Measurements from ENCODE around the gene PPM1F. TPM values are rescaled to one million over a fixed set of nuclear protein-coding genes. Genes with fewer than 3 reads are reported as not detected.

PPM1F gene
- total and polyA plus RNA-seq, 10 of the 15 experiments (the other 5 are each of a cell fraction or from before 2014, with no cell fraction given) = 0.55 to 26.3 (median 9.7) TPM

- Histone ChIP-seq H2AFZ (ENCODE audit: control insufficient read depth, low read depth, low read length) (peak overlapping the region; percentile 71; the same call in 1 of the 2 replicates), H3K9ac (ENCODE audit: control insufficient read depth, insufficient read depth, low read length) (peak overlapping the region; percentile 58; the same call in 1 of the 2 replicates), H3K27ac (ENCODE audit: control insufficient read depth, insufficient read depth) (no peak overlapping the region), H3K79me2 (ENCODE audit: control insufficient read depth, insufficient read depth, low read length) (no peaks in the 10 kb centered on the region), H3K4me3 (no peak overlapping the region), H3K36me3 (ENCODE audit: control insufficient read depth in 2 of 2, insufficient read depth in 2 of 2, low read length in 1 of 2) (no peaks in the 10 kb centered on the region; a peak in 1 of 4 replicates), H3K4me1 (ENCODE audit: control insufficient read depth, insufficient read depth, low read length) (peaks cover 13% of the 10 kb centered on the region), H4K20me1 (ENCODE audit: control insufficient read depth, insufficient read depth) (no peaks in the 10 kb centered on the region), H3K27me3 (replicated peaks in 1 of 2; ENCODE audit: control insufficient read depth in 2 of 2, insufficient read depth in 2 of 2, low read length in 1 of 2) (no peaks in the 10 kb centered on the region), H3K9me3 (replicated peaks; ENCODE audit: control insufficient read depth, insufficient read depth, low read length) (no peaks in the 10 kb centered on the region), H3K4me2 (ENCODE audit: control insufficient read depth, insufficient read depth) (peak overlapping the region; percentile 98)
- CTCF ChIA-PET = interaction anchor here (0.9 to 8.1 kb wide), 21 partner anchors 12 to 1023 kb away, joined by 3 to 82 read pairs (median 4); partner anchors contain the start of genes PPIL2 and PPM1F
- ATAC-seq = no peak
- no peak for TF ChIP-seq ATF3 (IDR thresholded peaks at IDR 0.05; ENCODE audit: borderline replicate concordance, extremely low read depth, low read depth, low read length)
- POLR2A ChIA-PET = interaction anchor here (1.4 kb wide), 1 partner anchor 174 kb away, joined by 4 read pairs; no protein-coding TSS in a partner anchor
- in situ Hi-C loops (cut with MboI) (loop anchor here (10.0 kb wide), 1 partner anchor 62 kb away; no protein-coding TSS in a partner anchor), intact Hi-C loops (cut with micrococcal nuclease; ENCODE audit: unreplicated experiment) (loop anchor here (5.0 to 10.0 kb wide), 5 partner anchors 70 to 1020 kb away; partner anchors contain the start of gene MAPK1)
- RAD21 ChIA-PET (ENCODE audit: unreplicated experiment) = interaction anchor here (1.0 to 2.5 kb wide), 7 partner anchors 13 to 1038 kb away, joined by 3 to 17 read pairs (median 4); partner anchors contain the start of gene PPM1F
- BruUV-seq (replicated peaks) = no TSS peak
- DNase-seq (ENCODE audit: low read depth, low spot score) = no peak
- FAIRE-seq = no peak
- 85% methylated on average over 20 of the region's 20 CpGs for WGBS (ENCODE audit: insufficient coverage, insufficient replicate concordance, low lambda C conversion rate, missing lambda C conversion rate)
- SMC1A ChIA-PET (ENCODE audit: uncharacterized antibody, unreplicated experiment) = interaction anchor here (0.6 to 2.5 kb wide), 9 partner anchors 13 to 277 kb away, joined by 3 to 14 read pairs (median 4); partner anchors contain the start of gene PPM1F
These were observed 15.4 kb downstream of the PPM1F start for GRCh38 chr22:21937041-21937820.

GRCh38 chr22:21936151-21936775 lies 16.4 kb downstream of the PPM1F start:
- no peak overlapping the region for H2AFZ ChIP-seq (ENCODE audit: control insufficient read depth, low read depth, low read length)
- DNase-seq (ENCODE audit: low read depth, low spot score) = no peak
- in situ Hi-C loops (cut with MboI) = loop anchor here (10.0 kb wide), 1 partner anchor 61 kb away; no protein-coding TSS in a partner anchor
- FAIRE-seq = peak; percentile 49
- no peak overlapping the region for H3K4me3 ChIP-seq
- intact Hi-C loops (cut with micrococcal nuclease; ENCODE audit: unreplicated experiment) = loop anchor here (5.0 to 10.0 kb wide), 5 partner anchors 69 to 1021 kb away; partner anchors contain the start of gene MAPK1
- H3K27me3 ChIP-seq (replicated peaks in 1 of 2; ENCODE audit: control insufficient read depth in 2 of 2, insufficient read depth in 2 of 2, low read length in 1 of 2) = no peaks in the 10 kb centered on the region
- no peak overlapping the region for H3K4me2 ChIP-seq (ENCODE audit: control insufficient read depth, insufficient read depth)
- no peaks in the 10 kb centered on the region for H4K20me1 ChIP-seq (ENCODE audit: control insufficient read depth, insufficient read depth)
- no peaks in the 10 kb centered on the region for H3K79me2 ChIP-seq (ENCODE audit: control insufficient read depth, insufficient read depth, low read length)
- H3K9ac ChIP-seq (ENCODE audit: control insufficient read depth, insufficient read depth, low read length) = no peak overlapping the region
- BruUV-seq (replicated peaks) = no TSS peak
- TF ChIP-seq SPI1 (IDR thresholded peaks at IDR 0.05; ENCODE audit: borderline replicate concordance, insufficient read depth, low read depth, low read length) = peak; percentile 58; the same call in 1 of the 2 replicates
- no peak for TF ChIP-seq TCF12 (IDR thresholded peaks at IDR 0.05; ENCODE audit: low read depth, low read length)
- ChIA-PET RAD21 (ENCODE audit: unreplicated experiment) (interaction anchor here (2.5 kb wide), 1 partner anchor 17 kb away, joined by 17 read pairs; the partner anchor contains the start of gene PPM1F), POLR2A (interaction anchor here (0.5 kb wide), 2 partner anchors 56 to 164 kb away, joined by 3 read pairs; no protein-coding TSS in a partner anchor), CTCF (interaction anchor here (1.2 to 8.1 kb wide), 6 partner anchors 15 to 290 kb away, joined by 3 to 82 read pairs (median 12); partner anchors contain the start of gene PPM1F), SMC1A (ENCODE audit: uncharacterized antibody, unreplicated experiment) (interaction anchor here (0.5 to 2.5 kb wide), 6 partner anchors 16 to 276 kb away, joined by 3 to 7 read pairs (median 3); partner anchors contain the start of gene PPM1F)
- peaks cover 13% of the 10 kb centered on the region for H3K4me1 ChIP-seq (ENCODE audit: control insufficient read depth, insufficient read depth, low read length)
- no peak overlapping the region for H3K27ac ChIP-seq (ENCODE audit: control insufficient read depth, insufficient read depth)
- no peak for ATAC-seq
- 87% methylated on average over 15 of the region's 15 CpGs for WGBS (ENCODE audit: insufficient coverage, insufficient replicate concordance, low lambda C conversion rate, missing lambda C conversion rate)
- H3K9me3 ChIP-seq (replicated peaks; ENCODE audit: control insufficient read depth, insufficient read depth, low read length) = no peaks in the 10 kb centered on the region
- no peaks in the 10 kb centered on the region; a peak in 1 of 4 replicates for H3K36me3 ChIP-seq (ENCODE audit: control insufficient read depth in 2 of 2, insufficient read depth in 2 of 2, low read length in 1 of 2)

Data from GM12878 (cell line).